ENCODE measurements around the gene UBE2E3.

UBE2E3 gene

GRCh38 chr2:181095486-181095885 is 115.1 kb downstream of the UBE2E3 start:
- Histone ChIP-seq H3K4me3 (ENCODE audit: low read depth in 1 of 2, low read length in 1 of 2) (no peak overlapping the region), H3K9me3 (no peaks in the 10 kb centered on the region), H3K27ac (no peak overlapping the region), H3K36me3 (no peaks in the 10 kb centered on the region), H3K27me3 (peaks cover 7% of the 10 kb centered on the region), H3K4me1 (ENCODE audit: control insufficient read depth in 1 of 2, insufficient read depth in 1 of 2, low read depth in 1 of 2, low read length in 1 of 2) (no peaks in the 10 kb centered on the region)
- no peak for TF ChIP-seq CTCF (IDR thresholded peaks at IDR 0.05)

- Histone ChIP-seq H3K27me3 (peaks cover 66% of the 10 kb centered on the region), H3K4me3 (ENCODE audit: low read depth in 1 of 2, low read length in 1 of 2) (no peak overlapping the region), H3K27ac (no peak overlapping the region), H3K9me3 (no peaks in the 10 kb centered on the region), H3K36me3 (no peaks in the 10 kb centered on the region), H3K4me1 (ENCODE audit: control insufficient read depth in 1 of 2, insufficient read depth in 1 of 2, low read depth in 1 of 2, low read length in 1 of 2) (no peaks in the 10 kb centered on the region)
- TF ChIP-seq CTCF (IDR thresholded peaks at IDR 0.05) = no peak
Measured at GRCh38 chr2:181103659-181104058, 123.3 kb downstream of the UBE2E3 start.

GRCh38 chr2:181104512-181105115 is 124.2 kb downstream of the UBE2E3 start:
- no peaks in the 10 kb centered on the region for H3K9me3 ChIP-seq
- H3K4me1 ChIP-seq (ENCODE audit: control insufficient read depth in 1 of 2, insufficient read depth in 1 of 2, low read depth in 1 of 2, low read length in 1 of 2) = no peaks in the 10 kb centered on the region
- peak; percentile 23 for TF ChIP-seq CTCF (IDR thresholded peaks at IDR 0.05)

GRCh38 chr2:181105562-181105961 is 125.2 kb downstream of the UBE2E3 start:
- H3K4me1 ChIP-seq (ENCODE audit: control insufficient read depth in 1 of 2, insufficient read depth in 1 of 2, low read depth in 1 of 2, low read length in 1 of 2) = peaks cover 5 to 7% of the 10 kb centered on the region in 2 experiments
- no peak for TF ChIP-seq CTCF (IDR thresholded peaks at IDR 0.05)
- H3K9me3 ChIP-seq = no peaks in the 10 kb centered on the region
- no peak overlapping the region for H3K27ac ChIP-seq
- no peaks in the 10 kb centered on the region for H3K36me3 ChIP-seq
- H3K27me3 ChIP-seq = peaks cover 81% of the 10 kb centered on the region
- H3K4me3 ChIP-seq (ENCODE audit: low read depth in 1 of 2, low read length in 1 of 2) = no peak overlapping the region

More at GRCh38 chr2:181104512-181105115, 124.2 kb downstream of the UBE2E3 start:
- Histone ChIP-seq H3K4me3 (ENCODE audit: low read depth in 1 of 2, low read length in 1 of 2) (no peak overlapping the region), H3K27me3 (peaks cover 76% of the 10 kb centered on the region), H3K27ac (no peak overlapping the region), H3K36me3 (no peaks in the 10 kb centered on the region)

GRCh38 chr2:181106229-181106628 is 125.8 kb downstream of the UBE2E3 start:
- Histone ChIP-seq H3K9me3 (no peaks in the 10 kb centered on the region), H3K27me3 (peaks cover 84% of the 10 kb centered on the region), H3K4me3 (ENCODE audit: low read depth in 1 of 2, low read length in 1 of 2) (no peak overlapping the region), H3K27ac (no peak overlapping the region), H3K36me3 (no peaks in the 10 kb centered on the region), H3K4me1 (ENCODE audit: control insufficient read depth in 1 of 2, insufficient read depth in 1 of 2, low read depth in 1 of 2, low read length in 1 of 2) (peaks cover 9 to 12% of the 10 kb centered on the region in 2 experiments)
- TF ChIP-seq CTCF (IDR thresholded peaks at IDR 0.05) = no peak
